HCT116 (cell line): ENCODE results near the gene LRP1B. TPM values are rescaled to one million over a fixed set of nuclear protein-coding genes. Genes with fewer than 3 reads are reported as not detected.

ENCODE experiments used
- ATAC-seq: fragments of 200-7000 bp; cut with Tn5 transposase; 2 replicates; pipeline ENCODE4 v1.9.1; 2020; ENCODE audit warnings: mild to moderate bottlenecking, moderate library complexity
- BruUV-seq: library from RNA; stranded (reverse); fragments of 400-500 nt; replicated peaks from 2 replicates; lab custom pipeline; 2021; lab: Mats Ljungman, UMichigan
- CTCF ChIA-PET: fragments of 300-600 bp; sonication (Branson Sonifier 250); formaldehyde crosslinking; loops from one replicate; lab custom pipeline; 2021; ENCODE audit warnings: antibody characterized with exemption; lab: Charles Lee
- POLR2A ChIA-PET: fragments of 300-600, 350-600 bp; sonication (Branson Sonifier 250); formaldehyde crosslinking; loops from one replicate; lab custom pipeline; 2021; ENCODE audit warnings: antibody characterized with exemption; lab: Charles Lee
- RAD21 ChIA-PET, 2 experiments: fragments of 300-600 bp; sonication (Branson Sonifier 250); formaldehyde crosslinking; loops; one replicate each; lab custom pipeline; 2023; ENCODE audit warnings: low total read pairs in 2 of 2; ENCODE audit not compliant: uncharacterized antibody in 2 of 2, unreplicated experiment in 2 of 2, low non-redundant PET in 1 of 2; lab: Charles Lee
- DNase-seq: peaks from one replicate; pipeline ENCODE4 v3.0.0-alpha.2; 2010; ENCODE audit warnings: low read depth, low spot score
- H2AFZ ChIP-seq: fragments of 200-600 bp; shearing (Covaris generic), sonication (generic); 2 replicates; pipeline ENCODE4 v1.6.1; 2017; ENCODE audit warnings: low read depth, mixed run types, mixed read lengths, antibody characterized with exemption, low read length; ENCODE audit not compliant: poor library complexity, severe bottlenecking
- H3K27ac ChIP-seq: 2 replicates; pipeline ENCODE4 v1.5.1; 2012; ENCODE audit warnings: low read depth, low read length
- H3K27me3 ChIP-seq: fragments of 200-600 bp; sonication (generic); 2 replicates; pipeline ENCODE4 v1.6.1; 2016; ENCODE audit warnings: mixed run types, low read length, mixed read lengths; ENCODE audit not compliant: insufficient read depth
- H3K36me3 ChIP-seq, 2 experiments: fragments of 200-500 bp in 1 of 2; fragments of 200-600 bp in 1 of 2; sonication (Bioruptor generic) in 1 of 2; sonication (generic) in 1 of 2; 2 replicates each; pipeline versions ENCODE4 v1.5.1 to v1.6.1; 2014 to 2016; ENCODE audit warnings: low read length in 2 of 2, inconsistent platforms in 1 of 2, mixed read lengths in 1 of 2, mixed run types in 1 of 2; ENCODE audit not compliant: insufficient read depth in 2 of 2, control insufficient read depth in 1 of 2
- H3K4me1 ChIP-seq, 2 experiments: fragments of 200-600 bp in 1 of 2; sonication (generic) in 1 of 2; 2 replicates each; pipeline versions ENCODE4 v1.5.1 to v1.6.1; 2012 to 2017; ENCODE audit warnings: low read length in 2 of 2, inconsistent platforms in 1 of 2, mild to moderate bottlenecking in 1 of 2, mixed read lengths in 1 of 2, mixed run types in 1 of 2, moderate library complexity in 1 of 2; ENCODE audit not compliant: insufficient read depth in 2 of 2, control insufficient read depth in 1 of 2
- H3K4me2 ChIP-seq: fragments of 200-600 bp; sonication (generic); 2 replicates; pipeline ENCODE4 v1.6.1; 2017; ENCODE audit warnings: mixed run types, low read length, mixed read lengths
- H3K4me3 ChIP-seq, 2 experiments: fragments of 200-600 bp in 1 of 2; sonication (generic) in 1 of 2; replicated peaks in 1 of 2; 2 replicates each; pipeline ENCODE4 v1.5.1; 2011 to 2016; ENCODE audit warnings: low read length in 2 of 2, control low read depth in 1 of 2, low read depth in 1 of 2, mild to moderate bottlenecking in 1 of 2, mixed read lengths in 1 of 2, mixed run types in 1 of 2
- H3K79me2 ChIP-seq: fragments of 200-600 bp; sonication (generic); 2 replicates; pipeline ENCODE4 v1.6.1; 2017; ENCODE audit warnings: mild to moderate bottlenecking, mixed run types, low read length, moderate library complexity, mixed read lengths; ENCODE audit not compliant: insufficient read depth
- H3K9ac ChIP-seq: fragments of 200-600 bp; sonication (generic); 2 replicates; pipeline ENCODE4 v1.6.1; 2016; ENCODE audit warnings: low read length, mixed read lengths
- H3K9me2 ChIP-seq: fragments of 200-600 bp; sonication (generic), shearing (Covaris generic); 2 replicates; pipeline ENCODE4 v1.6.1; 2017; ENCODE audit warnings: mixed run types, mild to moderate bottlenecking, moderate library complexity; ENCODE audit not compliant: insufficient read depth
- H3K9me3 ChIP-seq, 2 experiments: fragments of 200-500 bp in 1 of 2; fragments of 200-600 bp in 1 of 2; sonication (Bioruptor generic) in 1 of 2; sonication (generic) in 1 of 2; 2 replicates each; pipeline ENCODE4 v1.6.1; 2014 to 2017; ENCODE audit warnings: low read length in 2 of 2, mixed read lengths in 2 of 2, inconsistent platforms in 1 of 2, low read depth in 1 of 2, mild to moderate bottlenecking in 1 of 2, mixed run types in 1 of 2, moderate library complexity in 1 of 2; ENCODE audit not compliant: control insufficient read depth in 1 of 2, insufficient read depth in 1 of 2
- H4K20me1 ChIP-seq: fragments of 200-600 bp; sonication (generic), shearing (Covaris generic); 2 replicates; pipeline ENCODE4 v1.6.1; 2017; ENCODE audit warnings: mixed run types, mild to moderate bottlenecking, moderate library complexity; ENCODE audit not compliant: insufficient read depth
- CBX3 ChIP-seq: IDR thresholded peaks from 2 replicates; pipeline ENCODE4 v1.6.1; 2012; ENCODE audit warnings: low read depth
- CEBPB ChIP-seq: IDR thresholded peaks from 2 replicates; pipeline ENCODE4 v1.6.1; 2012; ENCODE audit warnings: low read depth
- CTCF ChIP-seq, 3 experiments: fragments of 200-600 bp in 1 of 3; sonication (generic) in 1 of 3; IDR thresholded peaks in 2 of 3; conservative IDR thresholded peaks in 1 of 3; 2 replicates each; pipeline ENCODE4 v1.5.1; 2012 to 2017; ENCODE audit warnings: low read depth in 2 of 3, low read length in 2 of 3, antibody characterized with exemption in 1 of 3, borderline replicate concordance in 1 of 3, control low read depth in 1 of 3, mild to moderate bottlenecking in 1 of 3, mixed read lengths in 1 of 3, mixed run types in 1 of 3, moderate library complexity in 1 of 3; ENCODE audit not compliant: insufficient read depth in 1 of 3
- EGR1 ChIP-seq: IDR thresholded peaks from 2 replicates; pipeline ENCODE4 v1.6.1; 2012; ENCODE audit warnings: low read depth
- ELF1 ChIP-seq: IDR thresholded peaks from 2 replicates; pipeline ENCODE4 v1.6.1; 2012; ENCODE audit warnings: low read depth, borderline replicate concordance
- EZH2 ChIP-seq: fragments of 200-600 bp; sonication (generic); IDR thresholded peaks from 2 replicates; pipeline ENCODE4 v1.6.1; 2017; ENCODE audit warnings: antibody characterized with exemption, mixed run types
- EZH2phosphoT487 ChIP-seq: fragments of 200-600 bp; IDR thresholded peaks from 2 replicates; pipeline ENCODE4 v1.6.1; 2018; ENCODE audit warnings: antibody characterized with exemption, borderline replicate concordance
- FOSL1 ChIP-seq: IDR thresholded peaks from 2 replicates; pipeline ENCODE4 v1.6.1; 2012; ENCODE audit warnings: low read depth
- JUND ChIP-seq: IDR thresholded peaks from 2 replicates; pipeline ENCODE4 v1.6.1; 2012
- MAX ChIP-seq: IDR thresholded peaks from 2 replicates; pipeline ENCODE4 v1.6.1; 2012
- POLR2A ChIP-seq: IDR thresholded peaks from 2 replicates; pipeline ENCODE4 v1.7.0; 2011; ENCODE audit warnings: borderline replicate concordance; ENCODE audit not compliant: insufficient read depth, insufficient read length; ENCODE audit errors: extremely low read depth
- POLR2AphosphoS5 ChIP-seq: IDR thresholded peaks from 2 replicates; pipeline ENCODE4 v1.6.1; 2011; ENCODE audit warnings: mild to moderate bottlenecking, low read depth, low read length, moderate library complexity
- RAD21 ChIP-seq: IDR thresholded peaks from 2 replicates; pipeline ENCODE4 v1.6.1; 2012; ENCODE audit warnings: low read depth, mild to moderate bottlenecking
- SIN3A ChIP-seq: IDR thresholded peaks from 2 replicates; pipeline ENCODE4 v1.6.1; 2012; ENCODE audit warnings: low read depth
- SP1 ChIP-seq: IDR thresholded peaks from 2 replicates; pipeline ENCODE4 v1.6.1; 2012; ENCODE audit warnings: low read depth
- SRF ChIP-seq: IDR thresholded peaks from 2 replicates; pipeline ENCODE4 v1.6.1; 2012; ENCODE audit warnings: low read depth
- TCF7L2 ChIP-seq: IDR thresholded peaks from 2 replicates; pipeline ENCODE4 v1.7.0; 2011; ENCODE audit warnings: borderline replicate concordance, inconsistent platforms; ENCODE audit not compliant: insufficient read depth, insufficient read length; ENCODE audit errors: extremely low read depth
- YY1 ChIP-seq: IDR thresholded peaks from 2 replicates; pipeline ENCODE4 v1.6.1; 2011; ENCODE audit warnings: low read length, low read depth, moderate library complexity, mild to moderate bottlenecking; ENCODE audit not compliant: insufficient replicate concordance; ENCODE audit errors: extremely low read depth
- ZFX ChIP-seq: fragments of 450-650 bp; IDR thresholded peaks from 2 replicates; pipeline ENCODE4 v1.6.1; 2017
- ZNF274 ChIP-seq: fragments of 200-500 bp; sonication (Bioruptor generic); IDR thresholded peaks from 2 replicates; pipeline ENCODE4 v1.6.1; 2014; ENCODE audit warnings: mild to moderate bottlenecking, low read depth, low read length, inconsistent platforms
- intact Hi-C: fragments of 100-400 bp; cut with micrococcal nuclease; formaldehyde crosslinking; loops from 2 replicates; pipeline ENCODE4 v1.10.0; 2022
- total RNA-seq: library from RNA; stranded (reverse); gene quantifications from one replicate; pipeline ENCODE4 v1.2.1, GENCODE V29; 2021; ENCODE audit not compliant: unreplicated experiment

LRP1B gene
- total RNA-seq, 1 experiment from 2014 or later: 0.34 TPM

DNA sequence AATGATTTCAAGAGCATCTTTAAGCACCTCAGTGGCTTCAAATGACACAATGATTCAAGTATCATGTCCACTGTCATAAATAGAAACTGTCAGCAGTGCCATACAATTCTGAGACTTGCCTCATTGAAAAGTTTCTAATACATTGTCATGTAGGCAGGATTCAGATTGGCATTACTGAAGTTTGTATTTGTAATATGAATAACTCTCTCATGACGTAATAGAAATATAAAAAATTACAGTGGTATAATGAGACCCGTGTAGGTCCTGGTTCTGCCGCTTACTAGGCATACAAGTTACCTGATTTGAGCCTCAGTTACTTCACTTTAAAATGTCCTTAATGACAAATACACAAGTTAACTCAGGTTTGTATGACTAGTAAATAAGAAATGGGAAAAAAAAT is 1814.5 kb downstream of the LRP1B start (continued):
- TF ChIP-seq SIN3A: no peak
- no peak for TF ChIP-seq EZH2phosphoT487
- TF ChIP-seq RAD21: no peak
- TF ChIP-seq SRF: no peak
- no peak for TF ChIP-seq POLR2AphosphoS5

- no peak for DNase-seq
- Histone ChIP-seq H3K9me2 (no peaks in the 10 kb centered on the region), H3K27ac (no peak overlapping the region)
- TF ChIP-seq FOSL1 (no peak), RAD21 (no peak), ZFX (no peak), EZH2 (no peak), YY1 (no peak), EZH2phosphoT487 (no peak), ZNF274 (no peak), SP1 (no peak), ELF1 (no peak), CEBPB (no peak), POLR2AphosphoS5 (no peak), EGR1 (no peak), CBX3 (no peak), JUND (no peak), MAX (no peak), TCF7L2 (no peak), SRF (no peak), CTCF (IDR thresholded peaks at IDR 0.05 in 2 of 3, conservative IDR thresholded peaks at IDR 0.05 in 1 of 3; ENCODE audit: borderline replicate concordance in 1 of 3, insufficient read depth in 1 of 3, low read depth in 2 of 3, low read length in 2 of 3) (no peak), POLR2A (no peak)
- TF ChIP-seq, all 23 proteins: peak for 0
- intact Hi-C loops: no loop called here
- H2AFZ ChIP-seq: no peak overlapping the region
- no peak overlapping the region for H3K9ac ChIP-seq
- POLR2A ChIA-PET: no interaction called here
- CTCF ChIA-PET: no interaction called here
- no peaks in the 10 kb centered on the region for H3K79me2 ChIP-seq
- BruUV-seq: no TSS peak
- no peak for ATAC-seq
- H3K4me2 ChIP-seq: no peak overlapping the region
- H3K36me3 ChIP-seq: no peaks in the 10 kb centered on the region
- no peaks in the 10 kb centered on the region for H3K4me1 ChIP-seq
- H3K9me3 ChIP-seq: no peaks in the 10 kb centered on the region
- no peaks in the 10 kb centered on the region for H4K20me1 ChIP-seq
- H3K4me3 ChIP-seq: no peak overlapping the region
- no peaks in the 10 kb centered on the region for H3K27me3 ChIP-seq
- RAD21 ChIA-PET: no interaction called here
Measured at GRCh38 chr2:140311905-140312304, 1818.9 kb downstream of the LRP1B start.
